ENCODE data around the gene STXBP5. TPM values are rescaled to one million over a fixed set of nuclear protein-coding genes. Genes with fewer than 3 reads are reported as not detected.

Gene STXBP5
- total and polyA plus RNA-seq, 2 donors (not counting 1 experiment from before 2014, with no cell fraction given): 4.6 to 24.1 TPM

GRCh38 chr6:147366290-147366689 is 162.1 kb downstream of the STXBP5 start:
- no peaks in the 10 kb centered on the region for H3K27me3 ChIP-seq (replicated peaks in 1 of 4; ENCODE audit: control extremely low read depth in 1 of 4, control insufficient read depth in 3 of 4, insufficient read depth in 4 of 4, low read length in 3 of 4)
- ATAC-seq (ENCODE audit: low read depth) (no peak), DNase-seq (no peak)
- no peak overlapping the region for H2AFZ ChIP-seq (ENCODE audit: insufficient read depth, low read depth, low read length, poor library complexity, severe bottlenecking)
- H3K79me2 ChIP-seq (ENCODE audit: control insufficient read depth, insufficient read depth, low read length): no peaks in the 10 kb centered on the region
- H3K4me2 ChIP-seq (replicated peaks; ENCODE audit: low read depth, low read length, poor library complexity, severe bottlenecking): no peak overlapping the region
- no peak overlapping the region for H3K27ac ChIP-seq (ENCODE audit: low read length in 2 of 2)
- no peak overlapping the region for H3K27ac Mint-ChIP-seq
- H3K27me3 Mint-ChIP-seq: no peaks in the 10 kb centered on the region
- POLR2A ChIA-PET: no interaction called here
- intact Hi-C loops (cut with micrococcal nuclease): no loop called here
- H3K36me3 ChIP-seq (replicated peaks in 1 of 2; ENCODE audit: control extremely low read depth in 1 of 2, control insufficient read depth in 1 of 2, extremely low read depth in 1 of 2, insufficient read depth in 2 of 2, low read length in 1 of 2): peaks cover 9 to 10% of the 10 kb centered on the region in 2 experiments
- CTCF ChIA-PET: no interaction called here
- H3K4me3 Mint-ChIP-seq: no peak overlapping the region
- no peaks in the 10 kb centered on the region for H3K4me1 Mint-ChIP-seq
- H3K9ac ChIP-seq (ENCODE audit: low read length): no peak overlapping the region
- H3K9me3 Mint-ChIP-seq (ENCODE audit: insufficient read depth): no peaks in the 10 kb centered on the region
- H3K9me3 ChIP-seq (ENCODE audit: control extremely low read depth in 1 of 3, control insufficient read depth in 2 of 3, insufficient read depth in 1 of 3, low read length in 2 of 3): no peaks in the 10 kb centered on the region
- H3K4me1 ChIP-seq (ENCODE audit: control insufficient read depth in 2 of 2, insufficient read depth in 2 of 2, low read length in 2 of 2): no peaks in the 10 kb centered on the region
- H4K20me1 ChIP-seq (ENCODE audit: control insufficient read depth, insufficient read depth, low read length, poor library complexity, severe bottlenecking): no peaks in the 10 kb centered on the region
- TF ChIP-seq CTCF (IDR thresholded peaks at IDR 0.05) (no peak), EZH2 (IDR thresholded peaks at IDR 0.05; ENCODE audit: borderline replicate concordance, insufficient read depth, low read depth, low read length, poor library complexity, severe bottlenecking) (no peak)
- H3K4me3 ChIP-seq (ENCODE audit: control extremely low read depth in 1 of 5, extremely low read depth in 1 of 5, insufficient read depth in 1 of 5, low read depth in 2 of 5, low read length in 4 of 5): no peak overlapping the region

- Histone ChIP-seq H3K4me1 (ENCODE audit: control insufficient read depth in 2 of 2, insufficient read depth in 2 of 2, low read length in 2 of 2) (no peaks in the 10 kb centered on the region), H3K4me2 (replicated peaks; ENCODE audit: low read depth, low read length, poor library complexity, severe bottlenecking) (no peak overlapping the region), H3K36me3 (replicated peaks in 1 of 2; ENCODE audit: control extremely low read depth in 1 of 2, control insufficient read depth in 1 of 2, extremely low read depth in 1 of 2, insufficient read depth in 2 of 2, low read length in 1 of 2) (no peaks in the 10 kb centered on the region), H3K9ac (ENCODE audit: low read length) (no peak overlapping the region), H3K27ac (ENCODE audit: low read length in 2 of 2) (no peak overlapping the region), H4K20me1 (ENCODE audit: control insufficient read depth, insufficient read depth, low read length, poor library complexity, severe bottlenecking) (no peaks in the 10 kb centered on the region), H3K79me2 (ENCODE audit: control insufficient read depth, insufficient read depth, low read length) (no peaks in the 10 kb centered on the region), H3K9me3 (ENCODE audit: control extremely low read depth in 1 of 3, control insufficient read depth in 2 of 3, insufficient read depth in 1 of 3, low read length in 2 of 3) (no peaks in the 10 kb centered on the region), H3K27me3 (replicated peaks in 1 of 4; ENCODE audit: control extremely low read depth in 1 of 4, control insufficient read depth in 3 of 4, insufficient read depth in 4 of 4, low read length in 3 of 4) (no peaks in the 10 kb centered on the region), H2AFZ (ENCODE audit: insufficient read depth, low read depth, low read length, poor library complexity, severe bottlenecking) (no peak overlapping the region), H3K4me3 (ENCODE audit: control extremely low read depth in 1 of 5, extremely low read depth in 1 of 5, insufficient read depth in 1 of 5, low read depth in 2 of 5, low read length in 4 of 5) (no peak overlapping the region)
- CTCF ChIA-PET: no interaction called here
- intact Hi-C loops (cut with micrococcal nuclease): no loop called here
- no peak overlapping the region for H3K4me3 Mint-ChIP-seq
- DNase-seq (no peak), ATAC-seq (ENCODE audit: low read depth) (no peak)
- TF ChIP-seq CTCF (IDR thresholded peaks at IDR 0.05) (no peak), EZH2 (IDR thresholded peaks at IDR 0.05; ENCODE audit: borderline replicate concordance, insufficient read depth, low read depth, low read length, poor library complexity, severe bottlenecking) (no peak)
- no peaks in the 10 kb centered on the region for H3K4me1 Mint-ChIP-seq
- H3K27me3 Mint-ChIP-seq: no peaks in the 10 kb centered on the region
- no peak overlapping the region for H3K27ac Mint-ChIP-seq
- H3K9me3 Mint-ChIP-seq (ENCODE audit: insufficient read depth): no peaks in the 10 kb centered on the region
- POLR2A ChIA-PET: interaction anchor here (0.6 kb wide), 1 partner anchor 98 kb away, joined by 4 read pairs; no protein-coding TSS in a partner anchor
Observed at GRCh38 chr6:147371325-147371724, 167.1 kb downstream of the STXBP5 start.
